Heart left ventricle (tissue), 16 donors: ENCODE measurements around the gene GMEB1. TPM values are rescaled to one million over a fixed set of nuclear protein-coding genes. Genes with fewer than 3 reads are reported as not detected.

Source experiments
- ATAC-seq, 4 donors: fragments of 200-7000 bp; cut with Tn5 transposase; one replicate each; pipeline ENCODE4 v1.9.1; 2020 to 2022; ENCODE audit warnings: moderate library complexity in 4 of 4, mild to moderate bottlenecking in 3 of 4, moderate number of reproducible peaks in 1 of 4
- DNase-seq, 5 donors: peaks; one replicate each; pipeline ENCODE4 v3.0.0-alpha.2; 2020
- H3K27ac ChIP-seq, 12 donors: fragments of 200-600 bp; sonication (generic) in 4 of 12; one replicate each; pipeline versions ENCODE4 v1.5.0 to v1.8.0; 2016 to 2022; ENCODE audit warnings: mild to moderate bottlenecking in 2 of 12
- H3K27me3 ChIP-seq, 9 donors: fragments of 200-600 bp; sonication (generic) in 2 of 9; one replicate each; pipeline versions ENCODE4 v1.5.1 to v1.8.0; 2016 to 2022; ENCODE audit warnings: mild to moderate bottlenecking in 3 of 9
- H3K36me3 ChIP-seq, 9 donors: fragments of 200-600 bp; sonication (generic) in 2 of 9; one replicate each; pipeline versions ENCODE4 v1.5.0 to v1.8.0; 2018 to 2022; ENCODE audit warnings: mild to moderate bottlenecking in 2 of 9
- H3K4me1 ChIP-seq, 12 donors: fragments of 200-600 bp; sonication (generic) in 4 of 12; one replicate each; pipeline versions ENCODE4 v1.5.0 to v1.8.0; 2016 to 2022; ENCODE audit warnings: mild to moderate bottlenecking in 3 of 12
- H3K4me3 ChIP-seq, 12 donors: fragments of 200-600 bp; sonication (generic) in 4 of 12; one replicate each; pipeline versions ENCODE4 v1.5.0 to v1.8.0; 2017 to 2022; ENCODE audit warnings: mild to moderate bottlenecking in 9 of 12, moderate library complexity in 4 of 12
- H3K9me3 ChIP-seq, 12 donors: fragments of 200-600 bp; sonication (generic) in 4 of 12; one replicate each; pipeline versions ENCODE4 v1.5.0 to v1.8.0; 2016 to 2022; ENCODE audit warnings: mild to moderate bottlenecking in 1 of 12
- CTCF ChIP-seq, 12 donors: fragments of 200-600 bp; sonication (generic) in 4 of 12; IDR thresholded peaks; one replicate each; pipeline versions ENCODE4 v1.5.0 to v1.8.0; 2018 to 2022; ENCODE audit warnings: antibody characterized with exemption in 12 of 12, mild to moderate bottlenecking in 5 of 12
- POLR2A ChIP-seq, 2 donors: fragments of 450-650 bp; IDR thresholded peaks; one replicate each; pipeline ENCODE4 v1.6.1; 2017; ENCODE audit warnings: antibody characterized with exemption in 2 of 2, mild to moderate bottlenecking in 2 of 2, moderate library complexity in 2 of 2
- WGBS, 4 donors: extraction: QIAGEN DNeasy Blood & Tissue Kit in 2 of 4; methylation state at CpG; one replicate each; pipeline versions ENCODE4 v1.1.5 to v1.1.7; 2013 to 2018; 5-methylcytosine and 5-hydroxymethylcytosine counted together
- intact Hi-C, 10 donors: fragments of 100-400 bp; cut with DNase I; formaldehyde crosslinking; loops; one replicate each; pipeline versions ENCODE4 v1.11.1 to v1.14.2; 2022
- polyA plus RNA-seq, 2 donors: library from polyadenylated mRNA; stranded (reverse); fragments of 200-250 nt; gene quantifications; one replicate each; pipeline ENCODE4 v1.2.3, GENCODE V29; 2013
- total RNA-seq, 9 donors: library from RNA; depleted of rRNA in 2 of 9; stranded (reverse); fragments of >200 nt in 2 of 9; fragmentation: NEBNext Ultra II Directional in 3 of 9; extraction: Animal tissue kit (Norgen Biotek cat#: 25700) in 3 of 9; gene quantifications; one replicate each; pipeline versions ENCODE4 v1.1.0 to v1.2.4, GENCODE V29; 2016 to 2023
- donor health status: ischemic (EF 13 %, LVEDD 7.1; RV severe dilation, severe dysfunction).
- donor health status: healthy with polysubstance abuse.
- donor health status: DM: no; HTN: yes; CAD: no.
- donor health status: DM: no; HTN: no; CAD: no.
- donor health status: ischemic (EF 25% LVEDD 6.9; RV normal size, moderate dysfunction).
- donor health status: ischemic (EF 25% LVEDD 5.7; RV mildly dilated, moderate dysfunction).
- donor health status: healthy.
- donor health status: DM: yes; HTN: yes; CAD: no.
- donor health status: ischemic (EF 35%, LVEDD 5.7; RV mildly dilated, moderate dysfunction).
- donor health status: nonischemic (EF 11% LVEDD 7.7; RV severe dilation, severe dysfunction).
- donor health status: DM: yes; HTN: yes; CAD: no.
- donor health status: PGD.
- donor health status: ischemic (EF 29% LVEDD 5.4; RV normal size, mild dysfunction).
- donor health status: nonischemic (EF 23%, LVEDD 6.1; RV moderate dilation, normal function).

GMEB1 gene
- total and polyA plus RNA-seq, 11 donors: 2.2 to 8.5 (median 6.1) TPM

GRCh38 chr1:28703629-28704028 is 35.0 kb downstream of the GMEB1 start:
- intact Hi-C loops: no loop called here

GRCh38 chr1:28716336-28716735 is 47.8 kb downstream of the GMEB1 start:
- intact Hi-C loops: no loop called here
- Histone ChIP-seq H3K36me3 (peaks cover 0 to 41% (median 37%) of the 10 kb centered on the region in 9 donors), H3K27me3 (no peaks in the 10 kb centered on the region), H3K9me3 (no peaks in the 10 kb centered on the region), H3K4me3 (no peak overlapping the region), H3K27ac (no peak overlapping the region), H3K4me1 (peaks cover 0 to 7% (median 0%) of the 10 kb centered on the region in 12 donors)
- 91 to 95% (median 93%) methylated on average over 2 of the region's 2 CpGs for WGBS, 4 donors
- DNase-seq (no peak), ATAC-seq (no peak)
- TF ChIP-seq CTCF (IDR thresholded peaks at IDR 0.05): no peak
- TF ChIP-seq POLR2A (IDR thresholded peaks at IDR 0.05): no peak

More at GRCh38 chr1:28703629-28704028, 35.0 kb downstream of the GMEB1 start:
- no peak for TF ChIP-seq POLR2A (IDR thresholded peaks at IDR 0.05)
- TF ChIP-seq CTCF (IDR thresholded peaks at IDR 0.05): no peak
- H3K9me3 ChIP-seq: no peaks in the 10 kb centered on the region
- 90 to 95% (median 92%) methylated on average over 3 of the region's 3 CpGs for WGBS, 4 donors
- peaks cover 0 to 100% (median 87%) of the 10 kb centered on the region in 9 donors for H3K36me3 ChIP-seq
- DNase-seq: no peak
- no peaks in the 10 kb centered on the region for H3K27me3 ChIP-seq
- H3K27ac ChIP-seq: no peak overlapping the region
- H3K4me3 ChIP-seq: no peak overlapping the region
- no peak for ATAC-seq
- no peaks in the 10 kb centered on the region for H3K4me1 ChIP-seq

- Histone ChIP-seq H3K27me3 (no peaks in the 10 kb centered on the region), H3K36me3 (peaks cover 0 to 25% (median 21%) of the 10 kb centered on the region in 9 donors), H3K9me3 (no peaks in the 10 kb centered on the region), H3K27ac (no peak overlapping the region), H3K4me1 (peaks cover 0 to 7% (median 0%) of the 10 kb centered on the region in 12 donors), H3K4me3 (no peak overlapping the region)
- ATAC-seq (no peak), DNase-seq (no peak)
- TF ChIP-seq POLR2A (IDR thresholded peaks at IDR 0.05): no peak
- no peak for TF ChIP-seq CTCF (IDR thresholded peaks at IDR 0.05)
- intact Hi-C loops: no loop called here
- 91 to 100% (median 94%) methylated on average over 1 of the region's 1 CpG for WGBS, 4 donors
These were observed 49.6 kb downstream of the GMEB1 start for GRCh38 chr1:28718166-28718565.

GRCh38 chr1:28718586-28719331 is 50.2 kb downstream of the GMEB1 start:
- DNase-seq (no peak), ATAC-seq (no peak)
- Histone ChIP-seq H3K4me3 (no peak overlapping the region), H3K27me3 (no peaks in the 10 kb centered on the region), H3K27ac (no peak overlapping the region), H3K4me1 (peaks cover 0 to 7% (median 0%) of the 10 kb centered on the region in 12 donors), H3K36me3 (peaks cover 0 to 19% (median 16%) of the 10 kb centered on the region in 9 donors), H3K9me3 (no peaks in the 10 kb centered on the region)
- 83 to 89% (median 85%) methylated on average over 4 of the region's 4 CpGs for WGBS, 4 donors
- TF ChIP-seq CTCF (IDR thresholded peaks at IDR 0.05): no peak
- no peak for TF ChIP-seq POLR2A (IDR thresholded peaks at IDR 0.05)
- intact Hi-C loops: no loop called here
